SU-DHL-6 (cell line): ENCODE measurements around the gene PLS1.

Experiments
- H2AFZ ChIP-seq: fragments of 200-600 bp; sonication (generic); 2 replicates; pipeline ENCODE4 v1.6.1; 2014; ENCODE audit warnings: low read depth, mild to moderate bottlenecking, moderate library complexity, mixed read lengths, antibody characterized with exemption, low read length; ENCODE audit not compliant: severe bottlenecking
- H3F3A ChIP-seq: fragments of 200-600 bp; shearing (Covaris generic); 2 replicates; pipeline ENCODE4 v1.6.0; 2016; ENCODE audit warnings: antibody characterized with exemption, mild to moderate bottlenecking; ENCODE audit not compliant: insufficient read depth
- H3K27ac ChIP-seq: fragments of 200-600 bp; sonication (generic); 2 replicates; pipeline ENCODE4 v1.5.1; 2016; ENCODE audit warnings: low read depth, mild to moderate bottlenecking, low read length, moderate library complexity, mixed read lengths
- H3K27me3 ChIP-seq: fragments of 200-600 bp; sonication (generic), shearing (Covaris generic); 2 replicates; pipeline ENCODE4 v1.6.0; 2014; ENCODE audit warnings: mild to moderate bottlenecking, low read length
- H3K36me3 ChIP-seq: fragments of 200-600 bp; sonication (generic); 2 replicates; pipeline ENCODE4 v1.6.1; 2014; ENCODE audit warnings: mild to moderate bottlenecking, low read length, mixed read lengths
- H3K4me2 ChIP-seq: fragments of 300-600, 200-600 bp; shearing (Covaris generic), sonication (generic); 2 replicates; pipeline ENCODE4 v1.6.0; 2014; ENCODE audit warnings: low read length, low read depth, mild to moderate bottlenecking; ENCODE audit not compliant: poor library complexity, severe bottlenecking
- H3K4me3 ChIP-seq: fragments of 200-600 bp; sonication (generic); 2 replicates; pipeline ENCODE4 v1.5.1; 2014; ENCODE audit warnings: antibody characterized with exemption, low read length, mild to moderate bottlenecking, mixed read lengths; ENCODE audit not compliant: insufficient read depth, poor library complexity, severe bottlenecking
- H3K79me2 ChIP-seq: fragments of 200-600 bp; sonication (generic); 2 replicates; pipeline ENCODE4 v1.6.1; 2014; ENCODE audit warnings: mild to moderate bottlenecking, low read length, moderate library complexity; ENCODE audit not compliant: insufficient read depth
- H3K9ac ChIP-seq: fragments of 200-600 bp; sonication (generic); 2 replicates; pipeline ENCODE4 v1.7.0; 2014; ENCODE audit warnings: mild to moderate bottlenecking, low read length
- H3K9me2 ChIP-seq: fragments of 200-600 bp; sonication (generic); replicated peaks from 2 replicates; pipeline ENCODE4 v1.6.1; 2014; ENCODE audit warnings: low read length; ENCODE audit not compliant: insufficient read depth
- H3K9me3 ChIP-seq: fragments of 200-600 bp; sonication (generic); 2 replicates; pipeline ENCODE4 v1.6.1; 2014; ENCODE audit warnings: low read length, mixed read lengths; ENCODE audit not compliant: insufficient read depth
- H4K20me1 ChIP-seq: fragments of 200-600 bp; sonication (generic); 2 replicates; pipeline ENCODE4 v1.6.1; 2014; ENCODE audit warnings: low read depth, mild to moderate bottlenecking, antibody characterized with exemption, low read length, moderate library complexity, mixed read lengths
- CTCF ChIP-seq: fragments of 200-600 bp; sonication (generic); IDR thresholded peaks from one replicate; pipeline ENCODE4 v1.5.1; 2017; ENCODE audit warnings: antibody characterized with exemption, mild to moderate bottlenecking, low read length, moderate library complexity; ENCODE audit not compliant: insufficient read depth, poor library complexity, severe bottlenecking
- EZH2phosphoT487 ChIP-seq: fragments of 200-600 bp; sonication (generic), shearing (Covaris generic); conservative IDR thresholded peaks from 2 replicates; pipeline ENCODE4 v1.6.1; 2018; ENCODE audit warnings: mild to moderate bottlenecking, antibody characterized with exemption, low read length, moderate library complexity, mixed read lengths

The PLS1 gene

GRCh38 chr3:142604940-142605339 is 8.7 kb downstream of the PLS1 start:
- H3K9me2 ChIP-seq = no peaks in the 10 kb centered on the region
- H2AFZ ChIP-seq = no peak overlapping the region
- no peaks in the 10 kb centered on the region for H3K36me3 ChIP-seq
- no peaks in the 10 kb centered on the region for H3F3A ChIP-seq
- no peak overlapping the region for H3K4me3 ChIP-seq
- H3K4me2 ChIP-seq = no peak overlapping the region
- H3K27me3 ChIP-seq = no peaks in the 10 kb centered on the region
- no peak overlapping the region for H3K9ac ChIP-seq
- H4K20me1 ChIP-seq = peaks cover 5% of the 10 kb centered on the region; the same call in 1 of the 2 replicates
- H3K27ac ChIP-seq = no peak overlapping the region
- H3K79me2 ChIP-seq = peaks cover 36% of the 10 kb centered on the region
- TF ChIP-seq EZH2phosphoT487 = no peak
- no peak for TF ChIP-seq CTCF
- no peaks in the 10 kb centered on the region for H3K9me3 ChIP-seq

- no peak overlapping the region for H3K4me3 ChIP-seq
- H3K9me2 ChIP-seq = no peaks in the 10 kb centered on the region
- H3K79me2 ChIP-seq = peaks cover 27% of the 10 kb centered on the region; the same call in 1 of the 2 replicates
- TF ChIP-seq CTCF (no peak), EZH2phosphoT487 (no peak)
- no peak overlapping the region for H2AFZ ChIP-seq
- H3K9ac ChIP-seq = no peak overlapping the region
- no peak overlapping the region for H3K27ac ChIP-seq
- H4K20me1 ChIP-seq = peaks cover 5% of the 10 kb centered on the region; the same call in 1 of the 2 replicates
- H3K9me3 ChIP-seq = no peaks in the 10 kb centered on the region
- no peak overlapping the region for H3K4me2 ChIP-seq
- no peaks in the 10 kb centered on the region for H3K27me3 ChIP-seq
- no peaks in the 10 kb centered on the region for H3F3A ChIP-seq
- no peaks in the 10 kb centered on the region for H3K36me3 ChIP-seq
Measured at GRCh38 chr3:142608631-142609030, 12.4 kb downstream of the PLS1 start.

GRCh38 chr3:142609136-142609535 is 12.9 kb downstream of the PLS1 start:
- Histone ChIP-seq H4K20me1 (peaks cover 5% of the 10 kb centered on the region; the same call in 1 of the 2 replicates), H3K27ac (no peak overlapping the region), H3K9ac (no peak overlapping the region), H3K79me2 (peaks cover 24% of the 10 kb centered on the region), H3F3A (no peaks in the 10 kb centered on the region), H3K9me3 (no peaks in the 10 kb centered on the region), H3K36me3 (no peaks in the 10 kb centered on the region), H3K4me2 (no peak overlapping the region), H2AFZ (no peak overlapping the region), H3K9me2 (no peaks in the 10 kb centered on the region), H3K27me3 (no peaks in the 10 kb centered on the region), H3K4me3 (no peak overlapping the region)
- TF ChIP-seq CTCF = no peak
